NCI-H1930 (cell line): ENCODE data around the gene LLPH.

Experiments used
- DNase-seq, 2 experiments: peaks; one replicate each; lab custom pipeline; 2025; lab: John Stamatoyannopoulos, UW

Gene LLPH

DNA sequence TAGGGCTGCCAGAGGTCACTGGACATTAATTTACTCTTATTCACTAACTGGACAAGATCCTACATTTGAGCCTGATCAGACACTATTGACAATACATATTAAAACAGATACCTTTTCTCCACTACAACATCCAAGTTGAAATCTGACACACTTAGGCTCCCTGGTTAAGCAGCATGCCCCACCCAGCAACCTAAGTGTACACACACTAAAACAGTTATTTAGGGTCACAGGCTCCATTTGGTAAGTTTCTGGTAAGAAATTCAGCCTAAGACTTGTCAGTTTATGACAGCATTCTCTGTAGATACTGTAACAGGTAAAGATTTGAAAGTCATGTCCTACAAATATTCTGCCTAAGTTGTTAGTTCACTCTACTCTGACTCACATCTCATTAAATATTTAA, 12.3 kb upstream of the LLPH start:
- DNase-seq: no peak

DNA sequence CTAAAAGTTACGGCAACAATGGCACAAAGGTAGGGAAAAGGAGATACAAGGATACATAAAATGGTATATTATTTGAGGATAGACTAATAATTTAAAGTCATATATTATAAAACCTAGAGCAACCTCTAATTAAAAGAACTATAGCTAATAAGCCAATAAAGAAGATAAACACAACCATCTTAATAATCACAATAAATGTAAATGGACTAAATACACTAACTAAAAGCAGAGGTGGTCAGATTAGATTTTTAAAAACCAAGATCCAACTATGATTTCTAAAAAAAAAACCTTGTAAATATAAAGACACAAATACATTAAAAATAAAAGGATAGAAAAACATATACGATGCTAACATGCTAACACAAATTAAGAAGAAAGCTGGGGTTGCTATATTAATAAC, 10.7 kb upstream of the LLPH start:
- no peak for DNase-seq

DNA sequence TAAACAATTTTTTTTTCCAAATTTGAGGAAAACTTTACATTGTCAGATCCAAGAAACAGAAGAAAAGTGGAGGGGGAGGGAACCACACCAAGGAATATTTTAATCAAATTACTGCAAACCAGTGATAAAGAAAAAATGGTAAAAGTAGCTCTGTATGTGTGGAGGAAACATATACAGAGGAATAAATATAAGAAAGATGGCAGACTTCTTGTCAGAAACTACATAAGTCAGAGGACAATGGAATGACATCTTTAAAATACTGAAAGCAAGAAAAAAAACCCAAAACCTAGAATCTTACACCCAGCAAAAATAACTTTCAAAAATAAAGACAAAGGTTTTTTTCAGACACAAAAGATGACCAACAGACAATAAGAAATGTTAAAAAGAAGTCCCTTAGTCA, 10.2 kb upstream of the LLPH start:
- DNase-seq: no peak

DNA sequence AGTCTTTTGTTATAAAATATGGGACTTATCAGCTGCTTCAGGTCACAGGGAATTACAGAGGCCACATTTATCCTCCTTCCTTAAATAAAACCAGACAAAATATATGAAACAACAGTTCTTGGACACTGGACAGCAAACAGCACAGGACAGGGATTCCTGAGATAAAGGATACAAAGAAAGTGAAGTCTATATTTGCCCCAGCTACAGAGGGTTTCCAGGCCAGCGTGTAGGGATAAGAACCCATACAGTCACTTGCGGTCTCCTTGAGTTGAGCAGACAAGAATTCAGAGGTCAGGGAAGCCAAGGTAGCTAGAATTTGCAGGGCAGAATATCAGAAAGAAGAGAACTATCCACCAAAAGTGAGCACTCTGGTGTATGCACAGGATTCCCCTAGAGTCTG, 8.8 kb upstream of the LLPH start:
- no peak for DNase-seq

DNA sequence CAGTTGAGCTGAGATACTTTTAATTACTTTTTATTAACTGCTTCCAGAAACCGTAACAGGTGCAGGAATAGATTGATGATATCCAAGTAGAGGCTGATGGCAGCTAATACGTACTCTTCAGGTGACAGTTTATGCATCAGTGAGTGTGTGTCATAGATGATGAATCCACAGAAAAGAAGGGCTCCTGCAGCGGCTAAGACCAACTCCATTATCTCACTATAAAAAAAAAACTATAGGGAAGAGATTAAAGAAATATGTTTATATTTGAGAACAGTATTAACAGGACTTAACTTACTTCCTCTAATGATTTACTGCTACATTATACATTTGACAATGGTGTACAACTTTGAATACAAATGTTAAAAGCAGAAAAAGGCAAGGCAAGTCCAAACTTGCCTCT, 7.4 kb upstream of the LLPH start:
- DNase-seq: no peak

DNA sequence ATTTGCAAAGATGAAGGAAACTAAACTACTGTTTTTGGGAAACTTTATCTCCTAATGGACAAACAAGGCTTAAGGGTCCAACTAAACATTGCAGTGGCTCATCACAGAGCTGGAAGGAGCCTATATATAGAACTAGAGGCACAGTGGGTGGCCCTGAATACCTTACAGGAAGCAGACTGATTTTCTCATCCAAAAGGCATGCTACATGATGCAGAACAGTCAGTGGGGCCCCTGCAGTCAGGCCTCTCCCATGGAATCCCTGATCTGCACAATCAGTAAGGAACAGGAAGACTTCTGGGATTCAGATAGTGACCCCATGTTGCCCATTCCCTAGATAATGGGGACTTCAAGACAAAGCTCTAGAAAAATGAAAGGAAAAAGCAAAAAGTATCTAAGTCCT, 1.9 kb upstream of the LLPH start:
- no peak for DNase-seq

DNA sequence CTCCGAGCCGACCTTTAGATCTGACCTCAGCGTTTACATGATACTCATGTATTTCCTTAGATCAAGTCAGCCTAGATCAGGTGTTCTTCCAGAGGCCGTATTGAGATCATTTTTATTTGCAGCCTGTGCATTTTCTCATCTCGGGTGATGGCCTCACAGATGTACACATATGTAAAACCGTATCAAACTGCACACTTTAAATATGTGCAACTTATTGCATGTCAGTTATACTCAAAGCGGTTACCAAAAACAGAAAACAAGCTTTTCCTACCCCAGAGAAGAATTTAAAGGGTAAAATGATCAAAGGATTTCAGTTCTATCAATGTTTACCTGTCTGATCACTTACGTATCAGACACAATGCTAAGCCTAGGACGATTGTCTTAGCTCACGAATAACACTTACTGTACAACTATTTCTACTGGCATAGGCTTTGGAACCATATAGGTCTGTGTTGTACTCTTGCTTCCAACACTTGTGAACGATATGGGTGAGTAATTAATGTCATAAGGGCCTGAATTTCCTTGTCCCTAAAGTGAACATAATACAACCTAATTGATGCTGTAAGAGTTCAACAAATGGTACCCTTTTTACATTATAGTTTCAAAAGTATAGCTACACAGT, 628 bp upstream of the LLPH start:
- DNase-seq: no peak

DNA sequence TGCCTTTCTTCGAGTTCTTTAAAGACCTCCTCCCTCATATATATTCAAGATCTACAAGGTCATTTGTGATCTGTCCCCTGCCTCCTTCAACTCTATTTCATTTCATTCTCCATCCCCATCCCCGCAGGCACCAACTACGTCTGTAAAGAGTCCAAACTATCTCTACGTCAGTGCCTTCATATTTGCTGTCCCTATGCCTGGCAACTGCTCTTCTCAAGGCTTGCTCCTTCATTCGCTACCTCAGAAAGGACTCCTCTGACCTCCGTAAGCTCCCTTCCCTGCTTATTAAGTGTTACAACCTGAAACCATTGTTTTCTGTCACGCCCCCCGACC, 650 bp downstream of the LLPH start:
- DNase-seq: no peak

DNA sequence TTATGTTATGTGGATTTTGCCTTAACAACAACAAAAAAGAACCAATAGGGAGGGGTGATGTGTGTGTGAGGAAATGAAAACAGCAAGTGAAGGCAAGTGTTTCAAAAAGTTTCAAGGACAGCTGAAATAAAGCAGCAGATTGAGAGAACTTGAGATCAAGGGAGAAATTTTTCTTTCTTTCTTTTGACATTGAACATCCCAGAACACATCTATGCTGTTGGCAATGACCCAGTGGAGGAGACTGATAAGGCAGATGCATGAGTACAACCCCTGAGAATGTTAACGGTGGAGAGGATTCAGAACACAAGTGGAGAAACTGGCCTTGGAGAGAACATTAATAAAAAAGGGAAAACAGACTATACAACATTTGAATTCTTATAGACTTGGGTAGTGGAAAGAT, 2.9 kb downstream of the LLPH start:
- no peak for DNase-seq

DNA sequence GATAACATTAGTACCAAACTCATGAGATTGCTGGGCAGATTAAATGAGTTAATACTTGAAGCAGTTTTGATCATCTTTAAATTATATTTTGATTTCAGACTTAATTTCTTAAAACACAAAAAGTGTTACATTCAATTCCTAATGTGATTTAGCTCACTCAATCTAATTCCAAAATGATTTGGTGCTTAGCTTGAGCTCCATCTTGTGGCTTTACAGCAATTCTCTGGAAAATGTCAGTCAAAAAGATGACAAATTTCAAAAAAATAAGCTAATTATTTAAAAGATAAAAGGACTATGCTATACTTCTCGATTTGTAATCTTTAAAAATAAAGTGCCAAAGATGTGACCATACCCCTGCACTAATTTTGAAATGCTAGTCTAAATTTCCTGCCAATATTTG, 10.1 kb downstream of the LLPH start:
- DNase-seq: no peak

DNA sequence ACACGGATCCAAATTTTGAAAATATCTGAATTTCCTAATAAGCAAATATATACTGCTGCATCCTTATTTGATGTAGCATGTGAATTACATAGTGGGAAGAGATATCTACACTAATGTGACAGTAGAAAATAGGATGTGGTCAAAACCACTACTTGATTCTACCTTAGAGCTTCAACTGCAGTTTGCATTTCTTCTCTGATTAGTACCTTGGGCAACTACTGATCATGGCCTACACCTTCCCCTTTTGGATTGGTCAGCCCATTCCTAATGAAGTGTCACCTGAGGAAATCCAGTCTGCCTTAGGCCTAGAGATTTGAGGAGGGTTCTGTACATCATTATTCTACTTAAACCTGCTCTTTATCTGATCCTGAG, 10.7 kb downstream of the LLPH start:
- DNase-seq: no peak

DNA sequence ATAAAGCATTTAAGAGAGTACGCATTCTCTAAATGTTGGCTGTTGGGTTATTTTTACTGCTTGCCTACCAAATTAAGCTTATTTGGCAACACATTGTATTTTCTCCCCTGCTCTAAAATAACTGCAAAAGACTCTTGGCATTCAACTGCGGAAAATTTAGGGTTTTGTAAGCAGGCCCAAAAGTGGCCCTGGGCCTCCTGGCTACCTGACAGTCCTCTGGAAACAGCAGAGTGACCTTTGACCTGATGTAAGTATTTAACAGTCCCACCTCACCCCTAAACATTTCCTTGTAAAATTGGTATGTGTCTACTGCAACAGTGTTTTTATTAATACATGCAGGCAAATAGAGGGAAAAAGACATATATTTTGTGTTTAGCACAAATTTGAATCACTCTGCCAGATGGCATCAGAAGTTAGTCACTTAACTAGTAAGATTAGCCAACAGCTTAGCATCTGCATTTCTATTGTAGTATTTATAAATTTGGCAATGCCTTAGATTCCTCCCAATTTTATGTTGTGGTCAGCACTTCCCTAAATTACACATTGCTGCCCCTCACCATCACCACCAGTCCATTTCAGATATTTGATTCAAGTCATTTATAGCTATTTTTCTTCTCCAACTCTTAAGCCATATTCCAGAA, 11.2 kb downstream of the LLPH start:
- no peak for DNase-seq

DNA sequence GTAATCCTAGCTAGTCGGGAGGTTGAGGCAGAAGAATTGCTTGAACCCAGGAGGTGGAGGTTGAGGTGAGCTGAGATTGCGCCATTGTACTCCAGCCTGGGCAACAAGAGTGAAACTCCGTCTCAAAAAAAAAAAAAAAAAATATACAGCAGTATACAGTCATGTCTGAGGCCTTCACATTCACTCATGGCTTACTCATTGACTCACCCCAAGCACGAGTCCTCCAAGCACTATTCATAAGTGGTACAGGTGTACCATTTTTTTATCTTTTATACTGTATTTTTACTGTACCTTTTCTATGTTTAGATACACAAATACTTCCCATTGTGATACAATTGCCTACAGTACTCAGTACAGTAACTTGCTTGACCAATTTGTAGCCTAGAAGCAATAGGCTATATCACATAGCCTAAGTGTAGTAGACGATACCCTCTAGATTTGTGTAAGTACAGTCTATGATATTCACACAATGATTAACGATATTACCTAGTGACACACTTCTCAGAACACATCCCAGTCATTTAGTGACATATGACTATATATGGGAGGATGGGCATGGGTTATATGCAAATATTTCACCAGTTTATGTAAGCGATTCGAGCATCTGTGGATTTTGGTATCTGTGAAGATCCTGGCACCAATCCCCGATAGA, 12.2 kb downstream of the LLPH start:
- no peak for DNase-seq

DNA sequence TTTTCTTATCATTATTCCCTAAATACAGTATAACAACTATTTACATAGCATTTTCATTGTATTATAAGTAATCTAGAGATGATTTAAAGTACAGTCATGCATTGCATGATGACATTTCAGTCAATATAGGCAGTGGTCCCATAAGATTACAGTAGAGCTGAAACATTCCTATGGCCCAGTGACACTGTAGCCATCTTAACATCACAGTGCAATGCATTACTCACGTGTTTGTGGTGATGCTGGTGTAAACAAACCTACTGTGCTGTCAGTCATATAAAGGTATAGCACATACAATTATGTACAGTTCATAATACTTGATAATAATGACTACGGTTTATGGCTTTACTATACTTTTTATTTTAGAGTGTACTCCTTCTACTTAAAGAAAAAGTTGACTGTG, 13.3 kb downstream of the LLPH start:
- DNase-seq: no peak

DNA sequence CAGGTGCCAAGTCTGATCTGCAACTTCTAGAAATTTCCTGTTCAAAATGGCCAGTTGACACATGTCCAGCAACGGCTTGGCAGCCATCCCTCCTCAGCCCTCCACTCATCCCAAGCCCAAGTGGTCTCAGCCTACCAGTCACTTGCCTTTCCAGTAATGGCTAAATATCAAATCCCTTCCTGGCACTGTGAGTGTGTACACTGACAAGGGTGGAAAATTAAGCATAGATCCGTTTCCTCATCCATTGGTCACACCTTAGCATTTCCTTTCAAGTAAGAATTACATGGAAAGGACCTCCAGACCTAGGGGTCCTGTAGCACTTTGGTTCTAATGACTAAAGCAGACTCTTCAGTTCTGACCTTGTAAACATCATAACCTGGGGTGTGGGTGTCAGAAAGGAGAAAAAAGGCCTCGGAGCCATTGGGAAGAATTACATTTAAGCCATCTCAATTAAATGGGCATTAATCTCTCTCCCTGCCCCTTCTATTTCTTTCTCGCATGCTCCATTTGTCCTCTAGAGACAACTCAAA, 15.4 kb downstream of the LLPH start:
- no peak for DNase-seq

DNA sequence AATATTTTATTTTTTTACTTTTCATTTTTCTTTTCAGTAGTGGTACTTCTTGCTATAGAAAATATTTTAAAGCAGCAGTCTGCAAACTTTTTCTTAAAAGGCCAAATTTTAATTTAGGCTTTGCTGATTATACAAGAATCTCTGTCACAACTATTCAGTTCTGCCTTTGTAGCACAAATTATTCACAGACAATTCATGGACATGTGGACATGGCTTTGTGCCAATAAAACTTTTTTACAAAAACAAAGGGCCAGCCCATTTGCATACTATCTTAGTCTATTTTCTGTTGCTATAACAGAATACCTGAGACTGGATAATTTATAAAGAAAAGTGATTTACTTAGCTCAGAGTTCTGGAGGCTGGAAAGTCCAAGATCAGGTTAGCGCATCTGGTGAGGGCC, 17.1 kb downstream of the LLPH start:
- no peak for DNase-seq

DNA sequence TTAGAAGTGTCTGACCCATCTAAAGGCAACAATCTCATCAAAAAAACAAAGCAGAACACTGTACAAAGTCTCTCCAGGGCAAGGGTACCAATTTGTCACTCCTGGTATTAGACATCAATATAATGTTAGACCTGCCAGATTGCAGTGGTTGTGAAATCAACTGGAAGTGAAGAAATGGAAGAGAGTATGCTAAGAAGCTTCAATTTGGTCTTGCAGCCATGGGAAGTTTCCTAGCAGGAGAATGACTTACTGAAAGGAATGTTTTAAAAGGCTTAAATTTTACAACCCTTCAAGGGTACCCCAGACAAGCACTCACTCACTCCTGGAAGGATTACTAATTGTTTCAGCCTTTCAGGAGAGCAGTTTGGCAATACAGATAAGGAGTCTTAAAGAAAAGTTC, 18.9 kb downstream of the LLPH start:
- no peak for DNase-seq

DNA sequence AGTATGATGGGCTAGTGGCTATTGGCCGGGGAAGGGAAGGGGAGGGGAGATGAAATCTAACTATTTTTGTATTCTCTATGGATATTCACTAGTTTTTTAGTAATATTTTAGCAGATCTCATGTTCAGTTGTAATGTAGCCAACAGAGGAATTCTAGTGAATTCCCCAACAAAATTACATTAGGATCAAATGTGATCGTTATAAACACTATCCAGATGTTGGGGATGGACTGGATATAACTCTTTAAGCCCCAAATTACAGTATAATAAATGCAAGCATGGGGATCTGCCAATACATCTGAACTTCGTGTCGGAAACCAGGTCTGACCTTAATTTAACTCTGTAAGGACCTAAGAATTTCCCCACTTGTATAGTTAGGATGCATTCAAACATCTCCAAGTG, 21.5 kb downstream of the LLPH start:
- DNase-seq: no peak

DNA sequence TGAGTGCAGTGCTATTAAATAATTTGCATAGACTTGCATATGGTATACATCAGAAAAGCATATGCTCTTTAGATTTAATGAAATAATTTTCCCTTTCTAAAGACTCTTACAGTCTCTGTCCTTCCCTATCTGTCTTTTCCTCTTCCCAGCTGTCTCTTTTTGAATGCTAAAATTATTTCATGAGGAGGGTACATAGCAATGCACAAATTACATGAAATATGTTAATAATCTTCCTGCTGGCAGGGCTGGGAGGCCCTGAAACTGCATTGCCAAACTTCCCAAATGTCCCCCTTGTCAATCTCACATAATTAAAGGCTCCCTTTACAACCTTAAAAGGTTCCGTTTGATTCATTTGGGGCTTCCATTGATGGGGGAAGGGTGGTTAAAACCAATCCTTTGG, 22.2 kb downstream of the LLPH start:
- DNase-seq: no peak

DNA sequence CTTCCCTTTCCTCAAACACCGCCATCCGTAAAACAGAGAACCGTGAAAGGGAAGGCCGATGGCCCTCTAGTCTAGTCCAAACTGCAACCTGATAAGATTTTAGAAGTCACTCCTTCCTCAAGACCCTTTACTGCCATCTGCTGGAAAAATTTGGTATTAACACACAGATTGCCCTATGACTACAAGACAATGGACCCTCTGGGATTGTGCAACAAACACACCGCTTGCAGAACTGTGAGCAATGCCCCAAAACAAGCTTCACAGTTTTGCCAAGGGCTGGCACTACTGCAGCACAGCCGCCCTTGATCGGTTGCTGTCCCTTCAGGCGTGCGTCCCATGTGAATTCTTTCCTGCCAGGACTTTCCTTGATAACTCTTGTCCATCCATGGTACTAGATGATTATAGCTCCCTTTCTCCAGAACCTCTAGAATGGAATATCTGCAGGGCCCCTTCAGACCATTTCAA, 23.1 kb downstream of the LLPH start:
- peak; percentile 59 to 81 for DNase-seq

DNA sequence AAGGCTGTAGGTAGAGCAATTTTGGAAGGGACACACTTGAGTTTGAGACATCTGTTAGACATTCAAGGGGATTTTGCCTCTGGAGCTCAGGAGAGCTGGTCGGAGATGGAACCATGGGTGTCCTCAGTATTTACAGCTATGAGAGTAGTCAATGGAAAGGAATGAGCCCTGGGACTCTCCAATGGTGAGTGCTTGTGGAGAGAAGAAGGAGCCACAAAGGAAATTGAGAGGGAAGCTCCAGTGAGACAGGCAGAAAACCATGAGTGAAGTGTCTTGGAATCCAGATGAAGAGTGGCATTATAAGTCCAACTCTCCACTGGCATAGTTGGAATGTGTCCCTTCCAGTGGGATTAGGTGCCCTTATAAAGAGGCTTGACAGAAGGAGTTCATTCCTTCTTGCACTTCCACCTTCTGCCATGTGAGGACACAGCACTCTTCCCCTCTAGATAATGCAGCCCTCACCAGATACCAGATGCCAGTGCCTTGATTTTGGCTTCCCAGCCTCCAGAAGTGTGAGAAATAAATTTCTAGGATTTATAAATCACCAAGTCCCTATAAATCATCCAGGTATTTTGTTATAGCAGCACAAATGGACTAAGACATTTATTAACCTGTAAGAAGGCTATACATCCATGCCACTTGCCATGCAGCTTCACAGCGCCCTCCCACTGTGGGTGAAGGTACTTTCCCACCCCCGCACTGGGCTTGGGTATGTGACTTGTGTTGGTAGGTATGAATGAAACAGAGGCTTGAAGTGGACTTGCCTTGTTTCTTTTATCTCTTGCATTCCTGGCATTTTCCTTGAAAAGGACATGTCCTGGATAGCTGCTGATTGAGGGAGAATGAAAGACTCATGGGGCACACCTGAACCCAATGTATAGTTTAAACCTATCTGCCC, 27.3 kb downstream of the LLPH start:
- DNase-seq: no peak

DNA sequence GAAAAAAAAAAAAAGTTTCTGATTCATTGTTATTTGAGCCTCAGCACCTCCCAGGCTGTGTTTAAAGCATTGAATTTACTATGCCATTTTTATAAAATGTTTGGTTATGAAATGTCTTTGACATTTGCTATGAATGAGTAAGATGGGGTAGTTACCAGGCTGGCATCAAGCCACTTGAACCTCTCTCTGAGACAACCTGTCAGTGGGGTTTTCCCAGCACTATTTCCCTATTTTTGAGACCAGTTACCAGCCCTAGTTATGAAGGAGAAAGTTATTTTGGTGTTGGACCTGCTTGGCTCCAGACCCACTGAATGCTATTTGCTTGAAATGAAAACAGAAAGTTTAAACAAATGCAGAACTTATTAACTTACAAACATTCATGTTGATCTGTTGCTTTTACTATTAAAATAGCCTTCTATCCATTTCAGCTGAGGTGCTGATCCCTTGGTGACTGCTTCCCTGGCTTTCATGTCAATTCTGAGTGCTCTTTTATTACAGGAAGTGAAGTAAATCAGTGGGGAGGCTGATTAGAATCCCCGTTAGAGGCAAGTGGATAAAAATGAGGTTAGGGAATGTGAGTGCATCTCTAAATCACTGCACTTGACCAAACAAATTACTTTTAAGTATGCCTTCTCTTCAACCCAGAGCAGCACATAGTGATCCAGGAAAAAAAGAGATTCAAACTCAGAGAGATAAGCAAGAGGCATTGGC, 37.8 kb downstream of the LLPH start:
- DNase-seq: no peak
